ENCODE data around the gene ANKZF1. TPM values are rescaled to one million over a fixed set of nuclear protein-coding genes. Genes with fewer than 3 reads are reported as not detected.

Gene ANKZF1
- total and polyA plus RNA-seq, 2 of the 4 experiments (the other 2 are of a cell fraction) = 18.6 to 33.8 TPM

- TF ChIP-seq SMC3 (IDR thresholded peaks at IDR 0.05; ENCODE audit: low read depth, low read length) = no peak
These were observed 13.6 kb upstream of the ANKZF1 start (continued) for GRCh38 chr2:219215871-219216534.

- intact Hi-C loops (cut with micrococcal nuclease) (no loop called here), dilution Hi-C loops (cut with HindIII; ENCODE audit: low sequenced_read_pairs, unreplicated experiment) (no loop called here)
- TF ChIP-seq RFX5 (IDR thresholded peaks at IDR 0.05; ENCODE audit: low read depth, low read length) = no peak
- TF ChIP-seq CTCF (conservative IDR thresholded peaks at IDR 0.05; ENCODE audit: low read depth, low read length) = no peak
- TF ChIP-seq CHD1 (IDR thresholded peaks at IDR 0.05; ENCODE audit: low read depth, low read length) = no peak
- TF ChIP-seq CEBPB (IDR thresholded peaks at IDR 0.05; ENCODE audit: low read depth, low read length) = no peak
- TF ChIP-seq USF2 (IDR thresholded peaks at IDR 0.05; ENCODE audit: low read depth, low read length) = no peak
- no peak for TF ChIP-seq FOS (IDR thresholded peaks at IDR 0.05; ENCODE audit: low read depth, low read length)
- TF ChIP-seq MXI1 (IDR thresholded peaks at IDR 0.05; ENCODE audit: borderline replicate concordance, low read depth, low read length) = no peak
- TF ChIP-seq ELK1 (IDR thresholded peaks at IDR 0.05; ENCODE audit: borderline replicate concordance, low read depth, low read length) = no peak
- TF ChIP-seq SMC3 (IDR thresholded peaks at IDR 0.05; ENCODE audit: low read depth, low read length) = no peak
- TF ChIP-seq POLR2A (IDR thresholded peaks at IDR 0.05; ENCODE audit: low read depth, low read length) = no peak
- no peak for TF ChIP-seq RCOR1 (IDR thresholded peaks at IDR 0.05; ENCODE audit: insufficient replicate concordance, low read length)
- no peak for TF ChIP-seq MAFK (IDR thresholded peaks at IDR 0.05; ENCODE audit: low read depth, low read length)
- TF ChIP-seq NFE2L2 (IDR thresholded peaks at IDR 0.05; ENCODE audit: low read depth, low read length) = no peak
These were observed 13.1 kb upstream of the ANKZF1 start for GRCh38 chr2:219216535-219216915.

More at GRCh38 chr2:219216535-219216915, 13.1 kb upstream of the ANKZF1 start:
- peaks cover 11% of the 10 kb centered on the region for H4K20me1 ChIP-seq (ENCODE audit: insufficient read depth, low read length)
- H3K4me1 ChIP-seq (ENCODE audit: control insufficient read depth, insufficient read depth, low read length) = peaks cover 5% of the 10 kb centered on the region; the same call in 1 of the 2 replicates
- H2AK9ac ChIP-seq (replicated peaks; ENCODE audit: low read depth, low read length, poor library complexity) = no peak overlapping the region
- no peak overlapping the region for H3K23ac ChIP-seq (ENCODE audit: low read depth, low read length)
- H3K36me3 ChIP-seq (ENCODE audit: control insufficient read depth, insufficient read depth, low read length) = peaks cover 48% of the 10 kb centered on the region
- no peak overlapping the region for H2BK120ac ChIP-seq (ENCODE audit: low read depth, low read length)
- H3K9ac ChIP-seq (ENCODE audit: low read depth, low read length) = no peak overlapping the region
- H3K56ac ChIP-seq (ENCODE audit: extremely low read depth, insufficient read depth, low read length) = no peak overlapping the region
- H3K4me2 ChIP-seq (ENCODE audit: low read depth, low read length) = no peak overlapping the region
- H4K5ac ChIP-seq (ENCODE audit: low read depth, low read length) = no peak overlapping the region
- peaks cover 6% of the 10 kb centered on the region for H3K9me1 ChIP-seq (ENCODE audit: insufficient read depth, low read length)
- no peak overlapping the region for H4K8ac ChIP-seq (ENCODE audit: low read depth in 2 of 2, low read length in 2 of 2)
- H3K27ac ChIP-seq (ENCODE audit: insufficient read depth, low read length) = no peak overlapping the region
- no peaks in the 10 kb centered on the region for H3K27me3 ChIP-seq (ENCODE audit: control insufficient read depth, insufficient read depth, low read length)
- 86% methylated on average over 6 of the region's 6 CpGs; no CpG with 5 or more reads in 1 of the 2 experiments for WGBS, 2 experiments (ENCODE audit: extremely low coverage in 2 of 2, insufficient read length in 1 of 2)
- no peak overlapping the region for H3K14ac ChIP-seq (replicated peaks; ENCODE audit: low read depth, low read length)
- ChIA-PET CTCF (no interaction called here), POLR2A (ENCODE audit: unreplicated experiment) (interaction anchor here (0.6 kb wide), 1 partner anchor 453 kb away, joined by 3 read pairs; no protein-coding TSS in a partner anchor)
- DNase-seq = no peak
- no TSS peak for BruUV-seq (replicated peaks)
- H3K4me3 ChIP-seq (ENCODE audit: insufficient read depth, low read depth, low read length) = no peak overlapping the region
- no peak overlapping the region for H3K18ac ChIP-seq (ENCODE audit: low read depth, low read length)
- no peak overlapping the region for H2BK5ac ChIP-seq (ENCODE audit: low read depth, low read length, poor library complexity, severe bottlenecking)
- peaks cover 8 to 28% of the 10 kb centered on the region in 2 experiments; a peak in 3 of 4 replicates for H3K79me1 ChIP-seq (ENCODE audit: low read depth in 1 of 2, low read length in 2 of 2)
- in situ Hi-C loops (cut with MboI; ENCODE audit: low sequenced_read_pairs) = no loop called here
- ATAC-seq (ENCODE audit: low read depth) = no peak
- no peak overlapping the region; the same call in 1 of the 2 replicates for H2BK20ac ChIP-seq (ENCODE audit: low read depth, low read length)
- no peak overlapping the region for H2BK15ac ChIP-seq (ENCODE audit: low read depth, low read length)
- peak overlapping the region; percentile 64; the same call in 1 of the 2 replicates for H2AK5ac ChIP-seq (ENCODE audit: low read depth, low read length)
- peak overlapping the region; percentile 8; the same call in 1 of the 2 replicates for H3K4ac ChIP-seq (ENCODE audit: low read depth, low read length)
- peak overlapping the region; percentile 5 for H2AFZ ChIP-seq (replicated peaks; ENCODE audit: low read length, poor library complexity)
- no peaks in the 10 kb centered on the region for H3K9me3 ChIP-seq (ENCODE audit: control insufficient read depth, insufficient read depth, low read length)
- 0 out of 2 replicates have a peak overlapping the region, but pooled peaks have one; percentile 14 for H4K91ac ChIP-seq (ENCODE audit: insufficient read depth, low read depth, low read length)
